GM12891 (cell line): ENCODE measurements around the gene PTPDC1.

Experiments
- PAX5 ChIP-seq: IDR thresholded peaks from 2 replicates; pipeline ENCODE4 v1.6.1; 2011; ENCODE audit warnings: low read length, moderate library complexity, mild to moderate bottlenecking; ENCODE audit not compliant: insufficient read depth, severe bottlenecking
- POLR2A ChIP-seq: IDR thresholded peaks from 2 replicates; pipeline ENCODE4 v1.6.1; 2011; ENCODE audit warnings: low read depth, low read length, control low read depth
- POLR2AphosphoS5 ChIP-seq: IDR thresholded peaks from 2 replicates; pipeline ENCODE4 v1.6.1; 2011; ENCODE audit warnings: low read depth, low read length, control low read depth
- SPI1 ChIP-seq: IDR thresholded peaks from 2 replicates; pipeline ENCODE4 v1.6.1; 2011; ENCODE audit warnings: low read depth, low read length, control low read depth
- TAF1 ChIP-seq: IDR thresholded peaks from 2 replicates; pipeline ENCODE4 v1.6.1; 2011; ENCODE audit warnings: low read depth, low read length, control low read depth

DNA sequence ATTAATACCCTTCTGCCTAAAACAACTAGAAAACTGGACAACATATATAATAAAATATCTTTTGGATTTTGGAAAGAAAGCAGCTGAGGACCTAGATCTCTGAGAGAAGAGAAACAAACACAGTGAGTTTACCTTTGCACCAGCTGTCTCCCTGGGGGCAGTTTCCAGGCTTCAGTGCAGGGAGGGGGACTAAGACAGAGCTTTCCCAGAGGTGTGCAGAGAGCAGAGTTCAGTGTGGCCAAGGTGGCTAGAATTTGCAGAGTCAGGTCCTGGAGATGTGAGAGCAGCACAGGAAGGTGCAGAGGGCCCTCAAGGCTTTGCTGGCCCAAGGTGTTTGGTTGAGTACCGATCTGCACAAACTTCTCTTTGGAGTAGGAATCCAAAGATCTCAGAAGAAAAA, 26.3 kb upstream of the PTPDC1 start:
- TF ChIP-seq POLR2A = no peak
- TF ChIP-seq POLR2AphosphoS5 = no peak
- TF ChIP-seq TAF1 = no peak
- no peak for TF ChIP-seq PAX5
- no peak for TF ChIP-seq SPI1
